NT2/D1 (cell line): ENCODE data around the gene CSTF1.

Experiments
- SUZ12 ChIP-seq: IDR thresholded peaks from 2 replicates; pipeline ENCODE4 v1.6.1; 2011; ENCODE audit not compliant: insufficient read length, insufficient read depth; ENCODE audit errors: extremely low read depth
- YY1 ChIP-seq: IDR thresholded peaks from 2 replicates; pipeline ENCODE4 v1.6.1; 2011; ENCODE audit not compliant: insufficient read length, insufficient read depth
- ZNF274 ChIP-seq: IDR thresholded peaks from 2 replicates; pipeline ENCODE4 v1.6.1; 2011; ENCODE audit warnings: mild to moderate bottlenecking, low read depth, low read length

GRCh38 chr20:56442389-56443365, 50.2 kb downstream of the CSTF1 start:
- no peak for TF ChIP-seq ZNF274
- TF ChIP-seq YY1: no peak
- no peak for TF ChIP-seq SUZ12
